Measurements from ENCODE around the gene SRPRB.

The SRPRB gene

GRCh38 chr3:133868186-133868585 lies 62.6 kb downstream of the SRPRB start:
- no peak overlapping the region for H3K27ac ChIP-seq
- ChIA-PET CTCF (no interaction called here), POLR2A (ENCODE audit: low non-redundant PET) (no interaction called here)
- TF ChIP-seq, protein P1, sequence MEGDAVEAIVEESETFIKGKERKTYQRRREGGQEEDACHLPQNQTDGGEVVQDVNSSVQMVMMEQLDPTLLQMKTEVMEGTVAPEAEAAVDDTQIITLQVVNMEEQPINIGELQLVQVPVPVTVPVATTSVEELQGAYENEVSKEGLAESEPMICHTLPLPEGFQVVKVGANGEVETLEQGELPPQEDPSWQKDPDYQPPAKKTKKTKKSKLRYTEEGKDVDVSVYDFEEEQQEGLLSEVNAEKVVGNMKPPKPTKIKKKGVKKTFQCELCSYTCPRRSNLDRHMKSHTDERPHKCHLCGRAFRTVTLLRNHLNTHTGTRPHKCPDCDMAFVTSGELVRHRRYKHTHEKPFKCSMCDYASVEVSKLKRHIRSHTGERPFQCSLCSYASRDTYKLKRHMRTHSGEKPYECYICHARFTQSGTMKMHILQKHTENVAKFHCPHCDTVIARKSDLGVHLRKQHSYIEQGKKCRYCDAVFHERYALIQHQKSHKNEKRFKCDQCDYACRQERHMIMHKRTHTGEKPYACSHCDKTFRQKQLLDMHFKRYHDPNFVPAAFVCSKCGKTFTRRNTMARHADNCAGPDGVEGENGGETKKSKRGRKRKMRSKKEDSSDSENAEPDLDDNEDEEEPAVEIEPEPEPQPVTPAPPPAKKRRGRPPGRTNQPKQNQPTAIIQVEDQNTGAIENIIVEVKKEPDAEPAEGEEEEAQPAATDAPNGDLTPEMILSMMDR (conservative IDR thresholded peaks at IDR 0.05; ENCODE audit: low read depth) = no peak
- no peak for DNase-seq (ENCODE audit: low spot score)

DNA sequence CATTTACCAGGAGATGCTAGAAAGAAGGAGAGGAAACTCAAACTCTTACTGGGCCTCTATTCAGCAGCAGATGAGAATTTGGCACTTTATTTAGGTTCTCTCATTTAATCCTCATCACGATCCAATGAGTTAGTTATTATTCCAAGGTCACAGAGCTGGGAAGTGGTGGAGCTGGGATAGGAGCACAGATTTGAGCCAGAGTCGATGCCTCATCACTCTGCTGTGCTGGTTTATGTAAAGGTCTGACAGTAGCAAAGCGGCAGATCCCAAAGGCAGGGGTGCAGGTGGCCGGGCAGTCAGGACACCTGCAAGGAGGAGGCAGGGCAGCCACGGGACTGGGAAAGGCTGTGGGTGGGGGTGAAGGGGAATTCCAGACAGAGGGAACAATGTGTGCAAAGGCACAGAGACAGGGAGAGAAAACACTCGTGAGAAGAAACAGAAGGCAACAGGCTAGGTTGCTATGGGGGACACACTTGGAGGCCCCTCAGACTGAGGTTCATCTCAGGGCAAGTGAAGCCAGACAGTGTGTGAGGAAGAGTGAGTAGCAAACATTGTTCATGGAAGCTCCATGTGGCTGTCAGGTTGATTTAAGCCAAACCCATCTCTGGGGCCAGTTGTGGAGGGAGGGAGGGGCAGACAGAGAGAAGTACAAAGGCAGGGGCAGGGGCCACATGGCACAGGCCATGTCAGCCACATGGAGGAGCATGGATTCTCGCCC lies 63.3 kb downstream of the SRPRB start:
- TF ChIP-seq, protein P1 (conservative IDR thresholded peaks at IDR 0.05; ENCODE audit: low read depth) = no peak
- ChIA-PET POLR2A (ENCODE audit: low non-redundant PET) (no interaction called here), CTCF (no interaction called here)
- no peak overlapping the region for H3K27ac ChIP-seq
- no peak for DNase-seq (ENCODE audit: low spot score)

- no peak overlapping the region for H3K27ac ChIP-seq
- ChIA-PET CTCF (no interaction called here), POLR2A (ENCODE audit: low non-redundant PET) (no interaction called here)
- no peak for DNase-seq (ENCODE audit: low spot score)
- TF ChIP-seq, protein P1 (conservative IDR thresholded peaks at IDR 0.05; ENCODE audit: low read depth) = no peak
Observed at GRCh38 chr3:133869586-133869985, 64.0 kb downstream of the SRPRB start.

DNA sequence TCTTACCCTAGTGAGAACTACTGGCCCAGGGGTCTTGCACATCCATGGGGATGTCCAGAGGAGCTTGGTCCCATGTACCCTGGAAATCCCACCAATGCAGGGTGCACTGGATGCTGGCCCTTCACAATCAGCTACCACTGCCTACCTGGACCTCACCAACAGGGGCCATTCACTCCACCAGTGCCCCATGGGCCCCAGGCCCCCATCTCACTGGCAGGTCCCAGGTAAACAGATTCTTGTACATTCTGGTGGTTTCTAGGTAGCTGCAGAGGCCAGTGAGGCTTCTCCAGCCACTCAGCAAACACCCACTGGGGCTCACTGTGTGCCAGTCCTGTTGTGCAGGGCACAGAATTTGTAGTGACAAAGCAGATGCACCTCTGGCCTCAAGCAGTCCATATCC lies 65.2 kb downstream of the SRPRB start:
- H3K27ac ChIP-seq = no peak overlapping the region
- TF ChIP-seq, protein P1 (conservative IDR thresholded peaks at IDR 0.05; ENCODE audit: low read depth) = no peak
- DNase-seq (ENCODE audit: low spot score) = no peak
- POLR2A ChIA-PET (ENCODE audit: low non-redundant PET) = no interaction called here
- CTCF ChIA-PET = interaction anchor here (0.6 kb wide), 1 partner anchor 22 kb away, joined by 3 read pairs; no protein-coding TSS in a partner anchor
